Measurements from ENCODE around the gene CDH8. TPM values are rescaled to one million over a fixed set of nuclear protein-coding genes. Genes with fewer than 3 reads are reported as not detected.

The CDH8 gene
- total and polyA plus RNA-seq, 4 donors: 0.09 TPM; not detected in 3

DNA sequence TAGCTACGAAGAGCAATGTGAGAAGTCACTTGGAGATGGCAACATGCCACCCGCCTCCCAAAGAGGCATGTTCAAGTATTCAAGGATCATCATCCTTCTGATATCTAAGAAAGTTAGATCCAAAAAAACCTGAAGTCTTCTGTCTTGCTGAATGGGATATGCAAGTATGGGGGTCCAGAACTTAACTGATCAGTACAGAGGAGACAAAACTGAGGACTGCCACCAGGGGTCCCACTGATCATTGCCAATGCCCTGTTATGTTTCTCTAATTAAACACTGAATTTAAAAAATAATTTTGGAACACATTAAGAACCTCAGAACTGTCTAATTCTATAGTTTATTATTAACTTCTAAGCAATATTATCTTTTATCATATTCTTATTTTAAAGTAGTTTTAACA, 99.7 kb downstream of the CDH8 start:
- Histone ChIP-seq H3K9me3 (ENCODE audit: control insufficient read depth in 4 of 4, low read length in 3 of 4) (no peaks in the 10 kb centered on the region), H3K36me3 (ENCODE audit: control insufficient read depth in 4 of 4, insufficient read depth in 3 of 4, low read depth in 1 of 4, low read length in 3 of 4) (no peaks in the 10 kb centered on the region), H3K4me3 (ENCODE audit: low read depth in 1 of 3, low read length in 3 of 3) (no peak overlapping the region), H3K9ac (ENCODE audit: low read depth in 1 of 2, low read length in 2 of 2) (no peak overlapping the region), H3K27ac (ENCODE audit: low read depth in 1 of 2, low read length in 2 of 2) (no peak overlapping the region), H3K27me3 (ENCODE audit: control insufficient read depth in 4 of 4, insufficient read depth in 4 of 4, low read length in 3 of 4) (no peaks in the 10 kb centered on the region), H3K4me1 (ENCODE audit: control insufficient read depth in 4 of 4, insufficient read depth in 4 of 4, low read length in 3 of 4) (no peaks in the 10 kb centered on the region)
- WGBS: 74% methylated on average over 2 of the region's 2 CpGs
- TF ChIP-seq FOXA2 (IDR thresholded peaks at IDR 0.05) (no peak), HNF4A (conservative IDR thresholded peaks at IDR 0.05) (no peak), SP1 (IDR thresholded peaks at IDR 0.05) (no peak), YY1 (IDR thresholded peaks at IDR 0.05) (no peak), MAX (IDR thresholded peaks at IDR 0.05) (no peak), RXRA (IDR thresholded peaks at IDR 0.05) (no peak), HNF4G (IDR thresholded peaks at IDR 0.05) (no peak), GABPA (IDR thresholded peaks at IDR 0.05 in 1 of 2, conservative IDR thresholded peaks at IDR 0.05 in 1 of 2) (no peak), JUND (IDR thresholded peaks at IDR 0.05) (no peak)
- TF ChIP-seq, protein P1, sequence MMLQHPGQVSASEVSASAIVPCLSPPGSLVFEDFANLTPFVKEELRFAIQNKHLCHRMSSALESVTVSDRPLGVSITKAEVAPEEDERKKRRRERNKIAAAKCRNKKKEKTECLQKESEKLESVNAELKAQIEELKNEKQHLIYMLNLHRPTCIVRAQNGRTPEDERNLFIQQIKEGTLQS (IDR thresholded peaks at IDR 0.05): no peak
- TF ChIP-seq, protein P2, sequence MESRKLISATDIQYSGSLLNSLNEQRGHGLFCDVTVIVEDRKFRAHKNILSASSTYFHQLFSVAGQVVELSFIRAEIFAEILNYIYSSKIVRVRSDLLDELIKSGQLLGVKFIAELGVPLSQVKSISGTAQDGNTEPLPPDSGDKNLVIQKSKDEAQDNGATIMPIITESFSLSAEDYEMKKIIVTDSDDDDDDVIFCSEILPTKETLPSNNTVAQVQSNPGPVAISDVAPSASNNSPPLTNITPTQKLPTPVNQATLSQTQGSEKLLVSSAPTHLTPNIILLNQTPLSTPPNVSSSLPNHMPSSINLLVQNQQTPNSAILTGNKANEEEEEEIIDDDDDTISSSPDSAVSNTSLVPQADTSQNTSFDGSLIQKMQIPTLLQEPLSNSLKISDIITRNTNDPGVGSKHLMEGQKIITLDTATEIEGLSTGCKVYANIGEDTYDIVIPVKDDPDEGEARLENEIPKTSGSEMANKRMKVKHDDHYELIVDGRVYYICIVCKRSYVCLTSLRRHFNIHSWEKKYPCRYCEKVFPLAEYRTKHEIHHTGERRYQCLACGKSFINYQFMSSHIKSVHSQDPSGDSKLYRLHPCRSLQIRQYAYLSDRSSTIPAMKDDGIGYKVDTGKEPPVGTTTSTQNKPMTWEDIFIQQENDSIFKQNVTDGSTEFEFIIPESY (IDR thresholded peaks at IDR 0.05): no peak
- DNase-seq (ENCODE audit: low spot score): no peak

DNA sequence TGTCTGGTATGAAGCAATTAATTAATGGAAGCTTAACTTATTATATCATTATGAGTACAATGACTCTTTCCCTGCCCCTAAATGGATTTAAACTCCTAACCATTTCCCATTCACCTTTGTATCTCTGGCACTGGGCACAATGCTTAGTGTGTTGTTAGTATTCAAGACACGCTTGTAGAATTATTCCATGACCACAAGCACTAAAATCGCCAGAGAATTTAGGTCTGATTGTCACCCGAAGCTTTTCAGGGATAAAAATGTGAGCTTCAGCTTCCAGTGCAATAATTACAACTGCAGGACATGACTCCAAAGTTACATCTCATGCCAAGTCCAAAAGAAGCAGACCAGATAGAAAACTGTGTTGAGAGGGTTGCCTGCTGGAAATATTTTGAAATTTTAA, 101.6 kb downstream of the CDH8 start:
- DNase-seq (ENCODE audit: low spot score): no peak
- WGBS: 68% methylated on average over 3 of the region's 3 CpGs
- Histone ChIP-seq H3K36me3 (ENCODE audit: control insufficient read depth in 4 of 4, insufficient read depth in 3 of 4, low read depth in 1 of 4, low read length in 3 of 4) (no peaks in the 10 kb centered on the region), H3K4me3 (ENCODE audit: low read depth in 1 of 3, low read length in 3 of 3) (no peak overlapping the region), H3K9me3 (ENCODE audit: control insufficient read depth in 4 of 4, low read length in 3 of 4) (no peaks in the 10 kb centered on the region), H3K27me3 (ENCODE audit: control insufficient read depth in 4 of 4, insufficient read depth in 4 of 4, low read length in 3 of 4) (peaks cover 0 to 2% (median 0%) of the 10 kb centered on the region in 4 donors), H3K27ac (ENCODE audit: low read depth in 1 of 2, low read length in 2 of 2) (no peak overlapping the region), H3K9ac (ENCODE audit: low read depth in 1 of 2, low read length in 2 of 2) (no peak overlapping the region), H3K4me1 (ENCODE audit: control insufficient read depth in 4 of 4, insufficient read depth in 4 of 4, low read length in 3 of 4) (no peaks in the 10 kb centered on the region)
- TF ChIP-seq SP1 (IDR thresholded peaks at IDR 0.05) (no peak), JUND (IDR thresholded peaks at IDR 0.05) (no peak), HNF4G (IDR thresholded peaks at IDR 0.05) (no peak), RAD21 (IDR thresholded peaks at IDR 0.05) (no peak), GABPA (IDR thresholded peaks at IDR 0.05 in 1 of 2, conservative IDR thresholded peaks at IDR 0.05 in 1 of 2) (no peak)
- TF ChIP-seq, protein P3, sequence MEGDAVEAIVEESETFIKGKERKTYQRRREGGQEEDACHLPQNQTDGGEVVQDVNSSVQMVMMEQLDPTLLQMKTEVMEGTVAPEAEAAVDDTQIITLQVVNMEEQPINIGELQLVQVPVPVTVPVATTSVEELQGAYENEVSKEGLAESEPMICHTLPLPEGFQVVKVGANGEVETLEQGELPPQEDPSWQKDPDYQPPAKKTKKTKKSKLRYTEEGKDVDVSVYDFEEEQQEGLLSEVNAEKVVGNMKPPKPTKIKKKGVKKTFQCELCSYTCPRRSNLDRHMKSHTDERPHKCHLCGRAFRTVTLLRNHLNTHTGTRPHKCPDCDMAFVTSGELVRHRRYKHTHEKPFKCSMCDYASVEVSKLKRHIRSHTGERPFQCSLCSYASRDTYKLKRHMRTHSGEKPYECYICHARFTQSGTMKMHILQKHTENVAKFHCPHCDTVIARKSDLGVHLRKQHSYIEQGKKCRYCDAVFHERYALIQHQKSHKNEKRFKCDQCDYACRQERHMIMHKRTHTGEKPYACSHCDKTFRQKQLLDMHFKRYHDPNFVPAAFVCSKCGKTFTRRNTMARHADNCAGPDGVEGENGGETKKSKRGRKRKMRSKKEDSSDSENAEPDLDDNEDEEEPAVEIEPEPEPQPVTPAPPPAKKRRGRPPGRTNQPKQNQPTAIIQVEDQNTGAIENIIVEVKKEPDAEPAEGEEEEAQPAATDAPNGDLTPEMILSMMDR (IDR thresholded peaks at IDR 0.05; ENCODE audit: low read depth, low read length, missing input control): no peak

GRCh38 chr16:61929776-61930175, 106.5 kb downstream of the CDH8 start:
- Histone ChIP-seq H3K27ac (ENCODE audit: low read depth in 1 of 2, low read length in 2 of 2) (no peak overlapping the region), H3K36me3 (ENCODE audit: control insufficient read depth in 4 of 4, insufficient read depth in 3 of 4, low read depth in 1 of 4, low read length in 3 of 4) (no peaks in the 10 kb centered on the region), H3K9me3 (ENCODE audit: control insufficient read depth in 4 of 4, low read length in 3 of 4) (no peaks in the 10 kb centered on the region), H3K9ac (ENCODE audit: low read depth in 1 of 2, low read length in 2 of 2) (no peak overlapping the region), H3K4me3 (ENCODE audit: low read depth in 1 of 3, low read length in 3 of 3) (no peak overlapping the region), H3K4me1 (ENCODE audit: control insufficient read depth in 4 of 4, insufficient read depth in 4 of 4, low read length in 3 of 4) (no peaks in the 10 kb centered on the region), H3K27me3 (ENCODE audit: control insufficient read depth in 4 of 4, insufficient read depth in 4 of 4, low read length in 3 of 4) (peaks cover 0 to 2% (median 0%) of the 10 kb centered on the region in 4 donors)
- DNase-seq (ENCODE audit: low spot score): no peak
- 85% methylated on average over 1 of the region's 1 CpG for WGBS
- TF ChIP-seq, protein P3 (IDR thresholded peaks at IDR 0.05; ENCODE audit: low read depth, low read length, missing input control): no peak
- TF ChIP-seq, protein P2 (IDR thresholded peaks at IDR 0.05): no peak
- no peak for TF ChIP-seq MAX (IDR thresholded peaks at IDR 0.05)
- no peak for TF ChIP-seq SP1 (IDR thresholded peaks at IDR 0.05)
- TF ChIP-seq EGR1 (IDR thresholded peaks at IDR 0.05; ENCODE audit: low read depth in 2 of 2): no peak
- no peak for TF ChIP-seq FOXA2 (IDR thresholded peaks at IDR 0.05)
- TF ChIP-seq GABPA (IDR thresholded peaks at IDR 0.05 in 1 of 2, conservative IDR thresholded peaks at IDR 0.05 in 1 of 2): no peak
- TF ChIP-seq, protein P1 (IDR thresholded peaks at IDR 0.05): no peak
